ENCODE measurements around the gene PTPN13. TPM values are rescaled to one million over a fixed set of nuclear protein-coding genes. Genes with fewer than 3 reads are reported as not detected.

PTPN13 gene
- polyA plus RNA-seq, 2 donors: 12.2 to 18.3 TPM

- no peak overlapping the region for H3K27ac ChIP-seq (ENCODE audit: low read depth in 2 of 2, low read length in 1 of 2)
- no peaks in the 10 kb centered on the region for H3K36me3 ChIP-seq (ENCODE audit: control insufficient read depth in 2 of 2, insufficient read depth in 2 of 2, low read length in 1 of 2)
- H3K27me3 ChIP-seq (ENCODE audit: control insufficient read depth in 1 of 2, insufficient read depth in 2 of 2, low read length in 2 of 2): no peaks in the 10 kb centered on the region
- no peaks in the 10 kb centered on the region for H3K9me3 ChIP-seq (ENCODE audit: control insufficient read depth in 2 of 2, insufficient read depth in 1 of 2, low read depth in 1 of 2, low read length in 1 of 2)
- H3K4me1 ChIP-seq (ENCODE audit: control insufficient read depth in 2 of 2, insufficient read depth in 2 of 2, low read length in 1 of 2): no peaks in the 10 kb centered on the region
- no peak overlapping the region for H3K4me3 ChIP-seq (ENCODE audit: low read depth in 1 of 2, low read length in 2 of 2)
Observed at GRCh38 chr4:86606809-86607208, 12.7 kb downstream of the PTPN13 start.

DNA sequence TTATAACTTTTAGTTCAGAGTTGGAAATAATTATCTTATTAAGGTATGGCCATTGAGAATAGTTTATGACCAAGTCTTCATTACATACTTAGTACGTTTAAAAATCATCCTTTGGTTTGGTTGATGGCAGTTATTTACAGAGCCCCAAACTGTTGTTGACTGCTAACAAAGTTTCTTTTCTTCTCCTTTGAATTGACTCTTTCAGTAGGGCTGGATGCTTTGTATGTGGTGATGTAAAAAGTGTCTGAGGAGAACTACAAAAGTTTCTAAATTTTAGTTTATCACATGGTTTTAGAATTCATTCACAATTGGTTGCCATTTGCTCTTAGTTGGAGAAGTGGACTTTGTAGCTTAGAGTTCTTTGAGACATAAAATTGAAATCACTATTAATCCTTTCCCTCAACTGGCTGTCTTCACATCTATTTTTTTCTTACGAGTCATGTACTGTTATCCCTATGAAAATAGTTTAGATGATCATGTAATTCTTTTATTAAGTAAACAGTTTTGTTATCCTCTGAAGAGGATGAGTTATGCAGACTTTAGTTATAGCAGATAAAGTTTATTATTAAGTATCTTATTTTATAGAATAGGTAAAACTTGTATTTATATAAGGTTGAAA lies 14.8 kb downstream of the PTPN13 start:
- no peak overlapping the region for H3K27ac ChIP-seq (ENCODE audit: low read depth in 2 of 2, low read length in 1 of 2)
- no peaks in the 10 kb centered on the region for H3K36me3 ChIP-seq (ENCODE audit: control insufficient read depth in 2 of 2, insufficient read depth in 2 of 2, low read length in 1 of 2)
- H3K4me3 ChIP-seq (ENCODE audit: low read depth in 1 of 2, low read length in 2 of 2): no peak overlapping the region
- no peaks in the 10 kb centered on the region for H3K9me3 ChIP-seq (ENCODE audit: control insufficient read depth in 2 of 2, insufficient read depth in 1 of 2, low read depth in 1 of 2, low read length in 1 of 2)
- H3K27me3 ChIP-seq (ENCODE audit: control insufficient read depth in 1 of 2, insufficient read depth in 2 of 2, low read length in 2 of 2): no peaks in the 10 kb centered on the region
- WGBS, 2 donors: 77 to 84% methylated on average over 2 of the region's 2 CpGs
- no peaks in the 10 kb centered on the region for H3K4me1 ChIP-seq (ENCODE audit: control insufficient read depth in 2 of 2, insufficient read depth in 2 of 2, low read length in 1 of 2)

- no peaks in the 10 kb centered on the region for H3K27me3 ChIP-seq (ENCODE audit: control insufficient read depth in 1 of 2, insufficient read depth in 2 of 2, low read length in 2 of 2)
- WGBS, 2 donors: 91 to 95% methylated on average over 2 of the region's 2 CpGs
- no peaks in the 10 kb centered on the region for H3K9me3 ChIP-seq (ENCODE audit: control insufficient read depth in 2 of 2, insufficient read depth in 1 of 2, low read depth in 1 of 2, low read length in 1 of 2)
Observed at GRCh38 chr4:86611757-86612156, 17.6 kb downstream of the PTPN13 start.

DNA sequence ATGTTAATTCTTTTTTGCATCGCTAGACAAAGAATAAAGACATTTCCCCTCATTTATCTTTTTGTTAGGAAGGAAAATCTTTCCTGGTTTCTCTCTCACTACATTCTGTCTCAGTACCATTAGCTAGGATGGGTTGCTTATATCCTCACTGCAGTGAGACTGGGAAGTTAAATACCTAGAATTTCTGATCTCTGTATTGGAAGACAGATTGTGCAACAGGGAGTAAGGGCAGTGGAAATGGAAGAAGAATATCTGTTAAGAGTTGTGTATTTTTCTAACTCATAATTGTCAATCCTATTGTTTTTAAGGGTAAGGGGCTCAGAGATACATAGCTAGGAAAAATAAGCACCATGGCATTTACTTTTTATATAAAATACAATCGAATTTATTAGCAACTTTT lies 19.6 kb downstream of the PTPN13 start:
- Histone ChIP-seq H3K27me3 (ENCODE audit: control insufficient read depth in 1 of 2, insufficient read depth in 2 of 2, low read length in 2 of 2) (no peaks in the 10 kb centered on the region), H3K4me3 (ENCODE audit: low read depth in 1 of 2, low read length in 2 of 2) (no peak overlapping the region), H3K36me3 (ENCODE audit: control insufficient read depth in 2 of 2, insufficient read depth in 2 of 2, low read length in 1 of 2) (no peaks in the 10 kb centered on the region), H3K9me3 (ENCODE audit: control insufficient read depth in 2 of 2, insufficient read depth in 1 of 2, low read depth in 1 of 2, low read length in 1 of 2) (no peaks in the 10 kb centered on the region), H3K27ac (ENCODE audit: low read depth in 2 of 2, low read length in 1 of 2) (no peak overlapping the region), H3K4me1 (ENCODE audit: control insufficient read depth in 2 of 2, insufficient read depth in 2 of 2, low read length in 1 of 2) (no peaks in the 10 kb centered on the region)
- 77 to 81% methylated on average over 2 of the region's 2 CpGs for WGBS, 2 donors

More at GRCh38 chr4:86611757-86612156, 17.6 kb downstream of the PTPN13 start:
- no peak overlapping the region for H3K27ac ChIP-seq (ENCODE audit: low read depth in 2 of 2, low read length in 1 of 2)
- H3K4me1 ChIP-seq (ENCODE audit: control insufficient read depth in 2 of 2, insufficient read depth in 2 of 2, low read length in 1 of 2): no peaks in the 10 kb centered on the region
- H3K36me3 ChIP-seq (ENCODE audit: control insufficient read depth in 2 of 2, insufficient read depth in 2 of 2, low read length in 1 of 2): no peaks in the 10 kb centered on the region
- H3K4me3 ChIP-seq (ENCODE audit: low read depth in 1 of 2, low read length in 2 of 2): no peak overlapping the region

GRCh38 chr4:86614865-86615264 lies 20.8 kb downstream of the PTPN13 start:
- Histone ChIP-seq H3K36me3 (ENCODE audit: control insufficient read depth in 2 of 2, insufficient read depth in 2 of 2, low read length in 1 of 2) (no peaks in the 10 kb centered on the region), H3K4me1 (ENCODE audit: control insufficient read depth in 2 of 2, insufficient read depth in 2 of 2, low read length in 1 of 2) (no peaks in the 10 kb centered on the region), H3K4me3 (ENCODE audit: low read depth in 1 of 2, low read length in 2 of 2) (no peak overlapping the region), H3K27me3 (ENCODE audit: control insufficient read depth in 1 of 2, insufficient read depth in 2 of 2, low read length in 2 of 2) (no peaks in the 10 kb centered on the region), H3K9me3 (ENCODE audit: control insufficient read depth in 2 of 2, insufficient read depth in 1 of 2, low read depth in 1 of 2, low read length in 1 of 2) (no peaks in the 10 kb centered on the region), H3K27ac (ENCODE audit: low read depth in 2 of 2, low read length in 1 of 2) (no peak overlapping the region)
- 83 to 93% methylated on average over 3 of the region's 3 CpGs for WGBS, 2 donors

DNA sequence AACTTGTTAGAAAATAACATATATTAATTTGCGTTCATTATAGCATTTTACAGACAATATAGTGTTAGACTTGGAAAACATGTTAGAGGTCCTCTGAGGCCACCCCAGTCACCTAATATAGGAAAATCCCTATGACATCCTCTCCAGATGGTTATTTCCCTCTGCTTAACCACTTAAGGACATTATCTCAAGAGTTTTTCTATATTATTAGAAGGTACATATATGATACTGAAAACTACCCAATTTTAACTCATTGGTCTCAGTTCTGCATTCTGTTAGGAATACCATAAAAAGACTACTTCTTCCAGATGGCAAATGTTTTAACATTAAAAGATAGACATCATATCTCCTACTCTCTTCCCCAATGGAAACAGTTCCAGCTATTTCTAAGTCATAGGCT lies 21.4 kb downstream of the PTPN13 start:
- no peak overlapping the region for H3K4me3 ChIP-seq (ENCODE audit: low read depth in 1 of 2, low read length in 2 of 2)
- no peaks in the 10 kb centered on the region for H3K36me3 ChIP-seq (ENCODE audit: control insufficient read depth in 2 of 2, insufficient read depth in 2 of 2, low read length in 1 of 2)
- H3K4me1 ChIP-seq (ENCODE audit: control insufficient read depth in 2 of 2, insufficient read depth in 2 of 2, low read length in 1 of 2): no peaks in the 10 kb centered on the region
- H3K27me3 ChIP-seq (ENCODE audit: control insufficient read depth in 1 of 2, insufficient read depth in 2 of 2, low read length in 2 of 2): no peaks in the 10 kb centered on the region
- WGBS, 2 donors: 72 to 82% methylated on average over 1 of the region's 1 CpG
- no peaks in the 10 kb centered on the region for H3K9me3 ChIP-seq (ENCODE audit: control insufficient read depth in 2 of 2, insufficient read depth in 1 of 2, low read depth in 1 of 2, low read length in 1 of 2)
- H3K27ac ChIP-seq (ENCODE audit: low read depth in 2 of 2, low read length in 1 of 2): no peak overlapping the region

- Histone ChIP-seq H3K4me3 (ENCODE audit: low read depth in 1 of 2, low read length in 2 of 2) (no peak overlapping the region), H3K9me3 (ENCODE audit: control insufficient read depth in 2 of 2, insufficient read depth in 1 of 2, low read depth in 1 of 2, low read length in 1 of 2) (no peaks in the 10 kb centered on the region), H3K36me3 (ENCODE audit: control insufficient read depth in 2 of 2, insufficient read depth in 2 of 2, low read length in 1 of 2) (no peaks in the 10 kb centered on the region), H3K4me1 (ENCODE audit: control insufficient read depth in 2 of 2, insufficient read depth in 2 of 2, low read length in 1 of 2) (no peaks in the 10 kb centered on the region), H3K27ac (ENCODE audit: low read depth in 2 of 2, low read length in 1 of 2) (no peak overlapping the region), H3K27me3 (ENCODE audit: control insufficient read depth in 1 of 2, insufficient read depth in 2 of 2, low read length in 2 of 2) (no peaks in the 10 kb centered on the region)
Observed at GRCh38 chr4:86619656-86620055, 25.5 kb downstream of the PTPN13 start.

GRCh38 chr4:86621435-86621834 lies 27.3 kb downstream of the PTPN13 start:
- Histone ChIP-seq H3K4me1 (ENCODE audit: control insufficient read depth in 2 of 2, insufficient read depth in 2 of 2, low read length in 1 of 2) (no peaks in the 10 kb centered on the region), H3K27me3 (ENCODE audit: control insufficient read depth in 1 of 2, insufficient read depth in 2 of 2, low read length in 2 of 2) (no peaks in the 10 kb centered on the region), H3K4me3 (ENCODE audit: low read depth in 1 of 2, low read length in 2 of 2) (no peak overlapping the region), H3K9me3 (ENCODE audit: control insufficient read depth in 2 of 2, insufficient read depth in 1 of 2, low read depth in 1 of 2, low read length in 1 of 2) (no peaks in the 10 kb centered on the region), H3K36me3 (ENCODE audit: control insufficient read depth in 2 of 2, insufficient read depth in 2 of 2, low read length in 1 of 2) (no peaks in the 10 kb centered on the region), H3K27ac (ENCODE audit: low read depth in 2 of 2, low read length in 1 of 2) (no peak overlapping the region)
- 62 to 70% methylated on average over 1 of the region's 1 CpG for WGBS, 2 donors

DNA sequence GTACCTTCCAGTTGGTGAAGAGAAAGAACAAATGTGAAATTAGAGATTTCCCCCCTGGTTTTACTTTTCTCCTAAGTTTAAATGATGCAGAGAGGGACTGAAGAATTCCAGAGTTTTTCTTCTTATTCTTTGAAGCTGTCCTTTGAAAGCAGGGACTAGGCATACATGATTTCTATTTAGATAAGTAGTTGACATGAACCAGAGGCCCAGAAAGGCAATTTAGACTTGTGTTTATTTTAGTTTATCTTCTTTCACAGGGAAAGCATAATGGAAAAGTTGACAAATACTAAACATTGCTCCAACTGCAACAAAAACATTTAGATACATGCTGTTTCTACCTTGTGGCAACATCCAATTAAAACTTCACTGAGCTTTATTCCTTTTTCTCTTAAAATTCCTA lies 32.0 kb downstream of the PTPN13 start:
- H3K27ac ChIP-seq (ENCODE audit: low read depth in 2 of 2, low read length in 1 of 2): no peak overlapping the region
- H3K4me3 ChIP-seq (ENCODE audit: low read depth in 1 of 2, low read length in 2 of 2): no peak overlapping the region
- H3K9me3 ChIP-seq (ENCODE audit: control insufficient read depth in 2 of 2, insufficient read depth in 1 of 2, low read depth in 1 of 2, low read length in 1 of 2): no peaks in the 10 kb centered on the region
- no peaks in the 10 kb centered on the region for H3K36me3 ChIP-seq (ENCODE audit: control insufficient read depth in 2 of 2, insufficient read depth in 2 of 2, low read length in 1 of 2)
- H3K4me1 ChIP-seq (ENCODE audit: control insufficient read depth in 2 of 2, insufficient read depth in 2 of 2, low read length in 1 of 2): no peaks in the 10 kb centered on the region
- H3K27me3 ChIP-seq (ENCODE audit: control insufficient read depth in 1 of 2, insufficient read depth in 2 of 2, low read length in 2 of 2): no peaks in the 10 kb centered on the region

- H3K4me1 ChIP-seq (ENCODE audit: control insufficient read depth in 2 of 2, insufficient read depth in 2 of 2, low read length in 1 of 2): no peaks in the 10 kb centered on the region
- H3K27me3 ChIP-seq (ENCODE audit: control insufficient read depth in 1 of 2, insufficient read depth in 2 of 2, low read length in 2 of 2): no peaks in the 10 kb centered on the region
- H3K4me3 ChIP-seq (ENCODE audit: low read depth in 1 of 2, low read length in 2 of 2): no peak overlapping the region
- H3K27ac ChIP-seq (ENCODE audit: low read depth in 2 of 2, low read length in 1 of 2): no peak overlapping the region
- no peaks in the 10 kb centered on the region for H3K36me3 ChIP-seq (ENCODE audit: control insufficient read depth in 2 of 2, insufficient read depth in 2 of 2, low read length in 1 of 2)
- H3K9me3 ChIP-seq (ENCODE audit: control insufficient read depth in 2 of 2, insufficient read depth in 1 of 2, low read depth in 1 of 2, low read length in 1 of 2): no peaks in the 10 kb centered on the region
Observed at GRCh38 chr4:86627462-86628135, 33.5 kb downstream of the PTPN13 start.
